Caco-2 (cell line): ENCODE measurements around the gene ANKRD2. TPM values are rescaled to one million over a fixed set of nuclear protein-coding genes. Genes with fewer than 3 reads are reported as not detected.

Experiments used
- BruUV-seq: library from RNA; stranded (reverse); fragments of 400-500 nt; replicated peaks from 2 replicates; lab custom pipeline; 2021; lab: Mats Ljungman, UMichigan
- CTCF ChIA-PET: fragments of 300-600 bp; sonication (Branson Sonifier 250); formaldehyde crosslinking; loops from one replicate; lab custom pipeline; 2022; ENCODE audit warnings: antibody characterized with exemption; lab: Charles Lee
- POLR2A ChIA-PET: fragments of 300-600 bp; sonication (Branson Sonifier 250); formaldehyde crosslinking; loops from one replicate; lab custom pipeline; 2022; ENCODE audit warnings: antibody characterized with exemption; lab: Charles Lee
- DNase-seq, 2 experiments: peaks; one replicate each; pipeline versions ENCODE4 v3.0.0 to v3.0.0-alpha.2; 2020 to 2022
- H3K27me3 ChIP-seq: replicated peaks from 2 replicates; pipeline ENCODE4 v1.6.0; 2011; ENCODE audit warnings: low read length; ENCODE audit not compliant: control insufficient read depth, insufficient read depth
- H3K36me3 ChIP-seq: 2 replicates; pipeline ENCODE4 v1.5.1; 2011; ENCODE audit warnings: low read length; ENCODE audit not compliant: control insufficient read depth, insufficient read depth
- H3K4me1 ChIP-seq: fragments of 250-450 bp; sonication (Bioruptor Pico); 2 replicates; pipeline ENCODE4 v1.5.1; 2020; ENCODE audit warnings: mild to moderate bottlenecking
- H3K4me3 ChIP-seq: 2 replicates; pipeline ENCODE4 v1.5.1; 2011; ENCODE audit warnings: low read depth, mild to moderate bottlenecking, control low read depth, low read length
- H3K9me3 ChIP-seq: fragments of 250-450 bp; sonication (Bioruptor Pico); 2 replicates; pipeline ENCODE4 v1.5.1; 2020; ENCODE audit warnings: mild to moderate bottlenecking, moderate library complexity
- H3K27ac Mint-ChIP-seq: one replicate; pipeline ENCODE4 v1.8.0; 2022; ENCODE audit warnings: mixed read lengths; ENCODE audit not compliant: unreplicated experiment
- H3K27me3 Mint-ChIP-seq: one replicate; pipeline ENCODE4 v1.8.0; 2022; ENCODE audit warnings: mixed read lengths; ENCODE audit not compliant: insufficient read depth, unreplicated experiment
- H3K36me3 Mint-ChIP-seq: one replicate; pipeline ENCODE4 v1.8.0; 2022; ENCODE audit warnings: mild to moderate bottlenecking, mixed read lengths; ENCODE audit not compliant: insufficient read depth, unreplicated experiment
- H3K4me1 Mint-ChIP-seq: one replicate; pipeline ENCODE4 v1.8.0; 2022; ENCODE audit warnings: low read depth, mixed read lengths; ENCODE audit not compliant: unreplicated experiment
- H3K4me3 Mint-ChIP-seq: one replicate; pipeline ENCODE4 v1.8.0; 2022; ENCODE audit warnings: mild to moderate bottlenecking, moderate library complexity, mixed read lengths; ENCODE audit not compliant: unreplicated experiment
- H3K9me3 Mint-ChIP-seq: one replicate; pipeline ENCODE4 v1.8.0; 2022; ENCODE audit warnings: mixed read lengths; ENCODE audit not compliant: unreplicated experiment
- intact Hi-C: fragments of 100-400 bp; cut with micrococcal nuclease; formaldehyde crosslinking; loops from one replicate; pipeline ENCODE4 v1.10.0; 2022; ENCODE audit not compliant: unreplicated experiment
- total RNA-seq: library from RNA; stranded (reverse); gene quantifications from 2 replicates; pipeline ENCODE4 v1.2.3, GENCODE V29; 2022
- TF ChIP-seq, protein P1 (sequence below), 2 experiments: fragments of 200-600 bp in 1 of 2; IDR thresholded peaks; 1 replicate in 1 of 2; 2 replicates in 1 of 2; pipeline versions ENCODE4 v1.5.1 to v1.8.0; 2011 to 2022; ENCODE audit warnings: antibody characterized with exemption in 1 of 2, control low read depth in 1 of 2, inconsistent platforms in 1 of 2, low read depth in 1 of 2, low read length in 1 of 2, mild to moderate bottlenecking in 1 of 2, moderate library complexity in 1 of 2; ENCODE audit not compliant: insufficient read depth in 1 of 2, severe bottlenecking in 1 of 2, unreplicated experiment in 1 of 2

Gene ANKRD2
- total RNA-seq, 1 experiment from 2014 or later, result not detected

DNA sequence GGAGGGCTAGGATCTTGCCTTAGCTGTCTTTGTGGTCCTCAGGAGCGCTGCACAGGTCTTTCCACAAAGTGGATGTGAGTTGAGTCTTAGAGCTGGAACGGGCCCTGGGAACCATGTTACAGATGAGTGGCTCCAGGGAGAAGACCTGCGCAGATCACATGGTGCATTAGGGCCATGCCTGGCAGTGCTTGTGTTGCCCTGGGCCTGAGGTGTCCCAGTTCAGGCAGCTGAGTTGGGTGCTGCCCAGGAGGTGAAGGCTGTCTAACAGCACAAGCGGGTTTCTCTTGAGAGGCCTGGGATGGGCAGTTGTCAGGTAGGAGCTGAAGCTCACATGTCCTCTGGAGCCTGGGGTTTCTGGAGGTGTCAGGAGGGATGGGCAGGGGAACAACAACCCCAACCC, 33.7 kb upstream of the ANKRD2 start:
- BruUV-seq, result no TSS peak
- ChIA-PET CTCF (interaction anchor here (1.6 to 2.0 kb wide), 2 partner anchors 40 to 74 kb away, joined by 4 read pairs; partner anchors contain the start of gene UBTD1), POLR2A (no interaction called here)
- peaks cover 6% of the 10 kb centered on the region for H3K36me3 Mint-ChIP-seq
- Histone ChIP-seq H3K9me3 (no peaks in the 10 kb centered on the region), H3K36me3 (no peaks in the 10 kb centered on the region), H3K4me3 (no peak overlapping the region), H3K4me1 (peaks cover 29% of the 10 kb centered on the region), H3K27me3 (no peaks in the 10 kb centered on the region)
- TF ChIP-seq, protein P1, sequence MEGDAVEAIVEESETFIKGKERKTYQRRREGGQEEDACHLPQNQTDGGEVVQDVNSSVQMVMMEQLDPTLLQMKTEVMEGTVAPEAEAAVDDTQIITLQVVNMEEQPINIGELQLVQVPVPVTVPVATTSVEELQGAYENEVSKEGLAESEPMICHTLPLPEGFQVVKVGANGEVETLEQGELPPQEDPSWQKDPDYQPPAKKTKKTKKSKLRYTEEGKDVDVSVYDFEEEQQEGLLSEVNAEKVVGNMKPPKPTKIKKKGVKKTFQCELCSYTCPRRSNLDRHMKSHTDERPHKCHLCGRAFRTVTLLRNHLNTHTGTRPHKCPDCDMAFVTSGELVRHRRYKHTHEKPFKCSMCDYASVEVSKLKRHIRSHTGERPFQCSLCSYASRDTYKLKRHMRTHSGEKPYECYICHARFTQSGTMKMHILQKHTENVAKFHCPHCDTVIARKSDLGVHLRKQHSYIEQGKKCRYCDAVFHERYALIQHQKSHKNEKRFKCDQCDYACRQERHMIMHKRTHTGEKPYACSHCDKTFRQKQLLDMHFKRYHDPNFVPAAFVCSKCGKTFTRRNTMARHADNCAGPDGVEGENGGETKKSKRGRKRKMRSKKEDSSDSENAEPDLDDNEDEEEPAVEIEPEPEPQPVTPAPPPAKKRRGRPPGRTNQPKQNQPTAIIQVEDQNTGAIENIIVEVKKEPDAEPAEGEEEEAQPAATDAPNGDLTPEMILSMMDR (IDR thresholded peaks at IDR 0.05; ENCODE audit: insufficient read depth in 1 of 2, low read depth in 1 of 2, low read length in 1 of 2, severe bottlenecking in 1 of 2, unreplicated experiment in 1 of 2), result no peak
- H3K9me3 Mint-ChIP-seq, result no peaks in the 10 kb centered on the region
- H3K4me1 Mint-ChIP-seq, result peaks cover 25% of the 10 kb centered on the region
- intact Hi-C loops, result no loop called here
- no peak for DNase-seq
- no peak overlapping the region for H3K27ac Mint-ChIP-seq
- no peaks in the 10 kb centered on the region for H3K27me3 Mint-ChIP-seq
- no peak overlapping the region for H3K4me3 Mint-ChIP-seq

DNA sequence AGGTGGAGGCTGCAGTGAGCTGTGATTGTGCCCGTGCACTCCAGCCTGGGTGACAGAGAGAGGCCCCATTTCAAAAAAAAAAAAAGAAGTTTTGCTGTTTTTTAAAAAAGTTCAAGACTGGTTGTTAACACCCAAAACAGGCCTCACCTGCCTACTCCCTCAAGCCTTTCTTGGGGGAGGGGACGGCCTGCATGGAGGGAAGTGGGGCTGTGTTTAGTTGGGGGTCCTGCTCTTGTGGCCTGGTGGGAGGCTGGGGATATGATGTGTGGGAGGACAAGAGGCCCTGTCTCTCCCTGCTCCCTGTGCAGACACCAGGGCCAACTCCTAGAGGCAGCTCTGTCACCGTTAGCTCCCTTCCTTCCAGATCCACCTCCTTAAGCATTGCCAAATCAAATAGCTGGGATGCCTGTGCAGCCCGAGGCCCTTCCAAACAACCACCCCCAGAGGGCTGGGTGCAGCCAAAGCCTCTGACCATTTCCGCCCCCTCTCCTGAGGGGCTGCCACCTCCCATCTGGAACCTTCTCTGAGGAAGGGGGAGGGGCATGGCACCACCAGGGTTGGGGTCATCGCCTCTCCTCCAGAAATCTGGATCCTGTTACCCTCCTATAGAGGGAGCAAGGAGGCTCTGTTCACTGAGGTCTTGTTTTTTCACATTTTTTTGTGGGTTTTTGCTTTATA, 32.9 kb upstream of the ANKRD2 start:
- no peak overlapping the region for H3K4me3 Mint-ChIP-seq
- no peaks in the 10 kb centered on the region for H3K9me3 Mint-ChIP-seq
- POLR2A ChIA-PET, result no interaction called here
- CTCF ChIA-PET, result interaction anchor here (0.7 to 2.0 kb wide), 3 partner anchors 14 to 73 kb away, joined by 3 to 4 read pairs (median 4); partner anchors contain the start of gene UBTD1
- DNase-seq, result peak; percentile 62 to 66
- Histone ChIP-seq H3K27me3 (no peaks in the 10 kb centered on the region), H3K9me3 (no peaks in the 10 kb centered on the region), H3K36me3 (no peaks in the 10 kb centered on the region), H3K4me1 (peaks cover 29% of the 10 kb centered on the region), H3K4me3 (no peak overlapping the region)
- intact Hi-C loops, result no loop called here
- TF ChIP-seq, protein P1 (IDR thresholded peaks at IDR 0.05; ENCODE audit: insufficient read depth in 1 of 2, low read depth in 1 of 2, low read length in 1 of 2, severe bottlenecking in 1 of 2, unreplicated experiment in 1 of 2), result no peak
- BruUV-seq, result no TSS peak
- peaks cover 25% of the 10 kb centered on the region for H3K4me1 Mint-ChIP-seq
- peaks cover 6% of the 10 kb centered on the region for H3K36me3 Mint-ChIP-seq
- H3K27me3 Mint-ChIP-seq, result no peaks in the 10 kb centered on the region
- H3K27ac Mint-ChIP-seq, result no peak overlapping the region

DNA sequence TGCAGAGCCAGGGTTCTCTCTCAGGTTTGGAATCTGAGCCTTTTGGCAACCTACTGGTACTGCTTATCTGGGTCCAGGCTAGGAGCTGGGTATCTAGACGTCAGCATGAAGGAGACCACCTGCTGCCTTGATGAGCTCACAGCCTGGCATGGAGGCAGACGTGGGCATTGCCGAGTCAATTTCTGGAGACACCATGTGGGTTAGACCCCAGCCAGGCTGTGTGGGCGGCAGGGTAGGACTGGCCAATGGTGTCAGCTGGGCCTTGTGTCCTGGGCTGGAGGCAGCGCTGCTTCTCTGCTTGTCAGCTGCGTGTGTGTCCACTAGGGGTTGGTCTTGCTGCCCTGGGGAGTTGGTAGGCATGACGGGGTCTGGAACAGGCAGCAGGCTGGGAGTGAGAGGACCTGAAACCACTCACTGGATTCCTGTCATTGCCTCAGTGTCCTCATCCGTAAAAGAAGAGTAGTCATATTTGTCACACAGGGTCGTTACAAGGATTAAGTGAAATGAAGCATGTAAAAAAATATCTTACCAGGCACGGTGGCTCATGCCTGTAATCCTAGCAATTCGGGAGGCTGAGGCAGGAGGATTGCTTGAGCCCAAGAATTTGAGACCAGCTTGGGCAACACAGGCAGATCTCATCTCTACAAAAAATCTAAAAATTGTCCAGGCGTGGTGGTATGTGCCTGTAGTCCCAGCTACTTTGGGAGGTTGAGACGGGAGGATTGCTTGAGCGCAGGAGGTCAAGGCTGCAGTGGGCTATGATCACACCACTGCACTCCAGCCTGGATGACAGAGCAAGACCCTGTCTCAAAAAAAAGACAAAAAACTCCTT, 31.7 kb upstream of the ANKRD2 start:
- ChIA-PET POLR2A (no interaction called here), CTCF (interaction anchor here (1.1 kb wide), 1 partner anchor 13 kb away, joined by 4 read pairs; no protein-coding TSS in a partner anchor)
- Mint-ChIP-seq H3K4me1 (peaks cover 25% of the 10 kb centered on the region), H3K36me3 (peaks cover 6% of the 10 kb centered on the region), H3K27ac (peak overlapping the region; percentile 32), H3K27me3 (no peaks in the 10 kb centered on the region), H3K9me3 (no peaks in the 10 kb centered on the region), H3K4me3 (no peak overlapping the region)
- no TSS peak for BruUV-seq
- Histone ChIP-seq H3K4me3 (no peak overlapping the region), H3K9me3 (no peaks in the 10 kb centered on the region), H3K4me1 (peaks cover 29% of the 10 kb centered on the region), H3K36me3 (no peaks in the 10 kb centered on the region), H3K27me3 (no peaks in the 10 kb centered on the region)
- DNase-seq, result no peak
- intact Hi-C loops, result no loop called here
- TF ChIP-seq, protein P1 (IDR thresholded peaks at IDR 0.05; ENCODE audit: insufficient read depth in 1 of 2, low read depth in 1 of 2, low read length in 1 of 2, severe bottlenecking in 1 of 2, unreplicated experiment in 1 of 2), result no peak
